CD1c-positive myeloid dendritic cell (primary cell): ENCODE results near the gene AGAP5.
A peak's percentile ranks its signal among the peaks of the same experiment; 100 is the strongest.

Source experiments
- DNase-seq: peaks from one replicate; pipeline ENCODE4 v3.0.0-alpha.2; 2016; ENCODE audit errors: extremely low spot score

The AGAP5 gene

DNA sequence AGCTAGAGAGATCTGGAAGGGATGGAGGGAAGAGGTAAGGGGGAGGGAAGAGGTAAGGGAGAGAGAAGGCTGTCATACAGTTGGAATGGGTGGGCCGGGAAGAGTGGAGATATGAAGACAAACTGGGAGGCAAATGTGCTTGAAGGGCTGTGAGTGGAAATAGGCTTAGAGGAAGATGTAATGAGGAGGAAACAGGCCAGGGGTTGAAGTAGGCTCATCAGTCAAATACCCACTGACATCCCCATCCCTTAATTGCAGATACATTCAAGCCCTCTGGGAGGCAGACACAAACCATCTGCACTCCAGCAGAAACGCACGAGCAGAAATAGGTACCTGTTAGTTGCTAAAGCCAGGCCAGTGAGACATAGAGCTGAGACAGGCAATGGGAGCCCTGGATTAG is 44.2 kb downstream of the AGAP5 start:
- no peak for DNase-seq

DNA sequence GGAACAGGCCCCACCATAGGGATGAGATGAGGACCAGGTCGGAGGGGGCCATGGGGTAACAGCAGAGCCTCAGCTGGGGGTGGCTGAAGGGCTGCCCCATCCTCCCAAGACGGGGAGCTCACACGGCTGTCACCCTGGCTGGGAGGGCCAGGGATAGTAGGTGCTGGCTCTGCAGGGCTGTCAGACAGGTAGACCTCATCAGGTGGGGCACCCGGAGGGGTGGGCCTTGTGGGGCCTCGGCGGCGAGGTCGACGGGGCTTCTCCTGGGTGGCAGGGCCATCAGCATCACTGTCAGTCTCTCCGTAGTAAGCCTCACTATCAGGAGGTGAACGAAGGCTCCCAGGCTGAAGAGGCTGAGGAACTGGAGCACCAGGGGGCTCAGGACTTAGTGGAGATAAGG is 44.7 kb downstream of the AGAP5 start:
- no peak for DNase-seq

GRCh38 chr10:73650537-73651331 is 47.2 kb downstream of the AGAP5 start:
- DNase-seq = peak; percentile 51

- DNase-seq = no peak
Observed at GRCh38 chr10:73649876-73650536, 47.9 kb downstream of the AGAP5 start.

DNA sequence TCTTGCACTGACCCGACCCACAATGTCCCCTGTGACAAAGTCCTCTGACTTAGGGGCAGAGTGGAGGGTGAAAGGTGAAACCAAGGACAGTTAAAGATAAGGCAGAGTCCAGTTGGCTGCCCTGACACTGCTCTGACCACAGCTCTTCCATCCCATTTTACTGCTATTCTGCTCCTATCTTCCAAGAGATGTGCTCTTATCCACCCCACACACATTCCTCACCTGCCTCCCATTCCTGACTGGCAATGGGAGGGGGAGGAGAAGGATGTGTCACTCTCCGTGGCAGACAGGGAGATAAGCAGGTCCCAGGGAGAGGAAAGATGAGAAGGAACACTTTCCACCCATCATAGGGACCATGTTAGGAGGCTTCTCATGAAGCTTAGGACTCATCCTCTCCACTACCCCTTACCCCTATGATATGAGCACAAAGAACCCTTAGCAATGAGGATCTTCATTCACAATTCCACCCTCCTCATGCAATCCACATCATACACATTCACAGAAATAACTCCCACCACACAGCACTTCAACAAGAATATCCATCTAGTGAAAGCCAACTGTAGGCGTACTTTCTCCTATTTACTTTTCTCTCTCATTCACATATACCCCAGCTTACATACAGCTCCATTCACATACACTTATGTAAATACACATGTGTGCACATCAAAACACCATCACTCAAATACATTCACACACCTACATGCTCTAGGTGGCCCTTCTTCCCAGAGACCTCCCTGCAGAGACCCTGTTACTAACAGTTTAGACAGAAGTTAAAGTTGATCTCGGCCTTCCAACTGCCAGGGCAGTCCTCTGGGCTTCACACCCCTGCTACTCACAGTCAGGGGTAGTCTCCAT is 48.7 kb downstream of the AGAP5 start:
- no peak for DNase-seq

- no peak for DNase-seq
Observed at GRCh38 chr10:73647875-73648651, 49.8 kb downstream of the AGAP5 start.

DNA sequence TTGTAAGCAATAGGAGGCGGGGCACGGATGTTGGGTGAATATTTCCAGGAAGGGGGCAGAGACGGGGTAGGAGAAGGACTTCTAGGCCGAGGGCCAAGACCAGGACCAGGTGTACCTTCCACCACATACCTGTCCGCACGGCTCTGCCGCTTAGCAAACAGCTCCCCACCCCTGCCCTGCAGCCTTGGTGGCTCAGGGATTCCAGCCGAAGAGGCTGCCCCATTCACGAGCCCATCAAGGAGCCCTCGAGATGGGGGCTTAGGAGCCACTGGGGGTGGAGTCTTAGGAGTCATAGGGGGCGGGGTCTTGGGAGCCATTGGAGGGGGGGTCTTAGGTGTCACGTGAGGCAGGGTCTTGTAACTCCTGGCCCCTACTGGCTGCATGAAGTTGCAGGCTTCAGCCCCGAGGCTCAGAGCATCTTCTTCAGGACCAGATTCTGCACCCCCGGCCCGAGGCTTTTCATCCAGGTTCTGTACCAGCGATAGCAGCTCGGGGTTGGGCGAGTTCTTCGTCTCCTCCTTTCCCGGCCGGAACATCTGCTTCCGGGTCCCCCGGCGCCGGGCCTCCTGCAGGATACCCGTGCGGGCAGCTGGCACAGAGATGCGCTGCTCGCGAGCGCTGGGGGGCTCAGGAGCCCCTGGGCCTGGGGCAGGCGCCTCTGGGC is 50.6 kb downstream of the AGAP5 start:
- DNase-seq = peak; percentile 35

DNA sequence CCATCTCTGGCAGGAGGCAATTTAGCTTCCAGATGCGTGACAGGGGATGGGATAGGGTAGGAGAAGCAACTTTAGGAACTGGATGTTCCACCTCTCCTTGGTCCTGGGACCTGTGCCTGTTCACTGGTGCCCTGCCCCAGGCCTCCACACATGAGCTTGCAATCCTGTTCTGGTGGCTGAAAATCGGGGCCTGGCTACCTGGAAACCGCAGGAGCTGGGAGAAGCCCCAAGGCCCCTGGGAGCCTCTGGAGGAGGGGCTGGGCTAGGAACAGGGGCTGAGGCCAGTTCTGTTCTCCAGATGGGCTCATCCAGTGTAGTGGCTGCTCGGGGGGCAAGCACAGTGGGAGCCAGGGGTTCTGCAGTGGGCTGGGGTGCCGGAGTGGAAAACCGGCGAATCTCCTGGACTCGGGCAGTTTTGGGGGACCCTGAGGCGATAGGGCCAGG is 51.3 kb downstream of the AGAP5 start:
- no peak for DNase-seq

GRCh38 chr10:73645251-73645650 is 52.7 kb downstream of the AGAP5 start:
- peak; percentile 44 for DNase-seq

- DNase-seq = no peak
Observed at GRCh38 chr10:73644767-73645166, 53.1 kb downstream of the AGAP5 start.

- DNase-seq = peak; percentile 70
Observed at GRCh38 chr10:73644015-73644743, 53.7 kb downstream of the AGAP5 start.

DNA sequence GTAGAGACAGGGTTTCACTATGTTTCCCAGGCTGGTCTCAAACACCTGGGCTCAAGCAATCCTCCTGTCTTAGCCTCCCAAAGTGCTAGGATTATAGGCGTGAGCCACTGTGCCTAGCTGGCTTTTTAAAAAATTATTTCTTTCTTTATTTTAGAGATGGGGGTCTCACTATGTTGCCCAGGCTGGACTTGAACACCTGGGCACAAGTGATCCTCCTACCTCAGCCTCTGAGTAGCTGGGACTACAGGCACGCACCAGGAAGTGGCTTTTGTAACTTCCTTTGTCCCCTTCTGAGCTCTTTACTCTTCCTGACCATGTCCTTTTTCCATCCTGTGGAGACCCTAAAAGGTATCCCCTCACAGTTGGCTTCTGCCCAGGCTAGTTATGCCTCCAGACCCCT is 54.5 kb downstream of the AGAP5 start:
- DNase-seq = no peak

GRCh38 chr10:73641328-73642060 is 56.4 kb downstream of the AGAP5 start, which contains the start of gene MYOZ1:
TSS of gene MYOZ1 (minus strand) at chr10:73641474. CDS start at chr10:73640017, 1,457 bp downstream.
- DNase-seq = peak; percentile 68

GRCh38 chr10:73639286-73639685 is 58.6 kb downstream of the AGAP5 start:
- DNase-seq = no peak

DNA sequence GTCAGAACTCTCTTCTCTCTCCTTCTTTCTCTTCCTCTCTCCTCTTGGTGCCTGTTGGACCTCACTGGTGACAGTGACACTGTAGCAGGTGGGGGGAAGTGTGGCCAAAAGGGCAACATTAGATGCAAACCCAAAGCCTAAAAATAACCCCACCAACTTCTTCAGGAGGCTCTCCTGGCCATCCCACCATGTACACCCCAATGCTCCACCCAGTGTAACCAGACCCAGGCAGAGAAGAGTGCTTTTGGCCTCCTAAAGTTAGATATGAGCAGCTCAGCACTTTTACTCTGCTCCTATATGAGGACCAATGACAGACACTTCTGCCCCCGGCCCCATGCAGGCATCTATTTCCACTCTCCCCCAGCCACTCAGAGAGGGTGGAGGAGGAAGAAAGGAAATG is 62.1 kb downstream of the AGAP5 start:
- no peak for DNase-seq

GRCh38 chr10:73634421-73634820 is 63.5 kb downstream of the AGAP5 start:
- no peak for DNase-seq

DNA sequence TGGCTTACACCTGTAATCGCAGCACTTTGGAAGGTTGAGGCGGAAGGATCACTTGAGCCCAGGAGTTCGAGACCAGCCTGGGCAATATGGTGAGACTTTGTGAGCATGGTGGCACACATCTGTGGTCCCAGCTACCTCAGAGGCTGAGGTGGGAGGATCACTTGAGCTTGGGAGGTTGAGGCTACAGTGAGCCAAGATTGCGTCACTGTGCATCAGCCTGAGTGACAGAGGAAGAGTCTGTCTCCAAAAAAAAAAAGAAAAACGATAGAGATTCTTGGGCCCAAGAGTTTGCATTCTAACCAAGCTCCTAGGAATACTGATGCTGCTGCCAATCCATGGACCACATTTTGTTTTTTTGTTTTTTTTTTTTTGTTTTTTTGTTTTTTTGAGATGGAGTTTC is 68.7 kb downstream of the AGAP5 start:
- DNase-seq = no peak

DNA sequence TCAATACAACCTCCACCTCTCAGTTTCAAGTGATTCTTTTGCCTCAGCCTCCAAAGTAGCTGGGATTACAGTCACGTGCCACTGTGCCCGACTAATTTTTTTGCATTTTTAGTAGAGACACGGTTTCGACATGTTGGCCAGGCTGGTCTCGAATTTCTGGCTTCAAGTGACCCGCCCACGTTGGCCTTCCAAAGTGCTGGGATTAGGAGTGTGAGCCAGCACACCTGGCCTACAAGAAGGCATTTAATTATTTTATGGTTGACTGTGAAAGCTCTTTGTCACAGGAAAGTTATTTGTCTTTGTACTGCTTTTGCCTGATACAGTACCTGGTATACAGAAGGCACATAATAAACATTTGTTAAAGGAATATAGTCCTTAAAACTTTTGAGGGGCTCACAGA is 69.5 kb downstream of the AGAP5 start:
- no peak for DNase-seq

GRCh38 chr10:73627300-73627699 is 70.6 kb downstream of the AGAP5 start:
- DNase-seq = no peak
